Ammon's horn (tissue), 1 donor: ENCODE results near the gene OR2A42.
"Not testable (repeated sequence)": the region's sequence is repeated elsewhere in the genome, so short reads cannot be mapped to it uniquely, and the experiment has no call there.

Experiments used
- DNase-seq: peaks from one replicate; pipeline ENCODE4 v3.0.0-alpha.2; 2016; ENCODE audit warnings: low spot score

OR2A42 gene

DNA sequence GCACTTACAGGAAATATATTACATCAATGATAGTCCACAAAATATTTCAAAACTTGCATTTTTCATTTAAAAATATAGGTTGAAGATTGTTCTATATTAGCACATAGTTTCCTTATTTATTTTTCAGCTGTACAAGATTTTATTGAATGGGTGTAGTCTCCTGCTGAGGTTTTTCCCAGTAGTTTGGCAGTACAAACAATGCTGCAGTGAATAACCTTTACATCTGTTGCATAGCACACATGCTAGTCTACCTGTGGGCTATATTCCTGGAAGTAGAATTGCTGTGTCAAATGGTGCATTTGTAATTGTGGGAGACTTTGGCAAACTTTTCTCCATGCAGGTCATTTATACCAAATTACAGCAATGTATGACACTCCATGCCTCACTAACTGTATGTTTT is 18.9 kb downstream of the OR2A42 start:
- not testable (repeated sequence) for DNase-seq

DNA sequence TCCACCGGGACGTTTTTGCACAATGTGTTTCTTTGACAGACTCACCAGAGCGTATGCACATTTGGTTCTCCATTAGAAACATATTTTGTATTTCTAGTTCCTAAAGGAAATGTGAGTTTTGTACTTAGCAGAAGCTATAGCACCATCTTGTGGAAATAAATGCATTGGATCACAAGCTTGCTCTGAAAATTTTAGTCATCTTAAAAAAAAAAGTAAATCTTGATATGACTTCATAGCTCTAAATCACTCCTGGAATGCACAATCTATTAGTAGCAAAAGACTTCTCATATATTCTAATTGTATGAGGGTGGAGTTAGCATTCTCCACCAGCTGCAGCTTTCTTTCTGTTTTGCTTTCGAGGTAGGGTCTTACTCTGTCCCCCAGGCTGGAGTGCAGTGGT is 20.3 kb downstream of the OR2A42 start:
- not testable (repeated sequence) for DNase-seq

- not testable (repeated sequence) for DNase-seq
Observed at GRCh38 chr7:144218581-144218980, 20.8 kb downstream of the OR2A42 start.

- DNase-seq, result not testable (repeated sequence)
Observed at GRCh38 chr7:144217200-144217599, 22.2 kb downstream of the OR2A42 start.

DNA sequence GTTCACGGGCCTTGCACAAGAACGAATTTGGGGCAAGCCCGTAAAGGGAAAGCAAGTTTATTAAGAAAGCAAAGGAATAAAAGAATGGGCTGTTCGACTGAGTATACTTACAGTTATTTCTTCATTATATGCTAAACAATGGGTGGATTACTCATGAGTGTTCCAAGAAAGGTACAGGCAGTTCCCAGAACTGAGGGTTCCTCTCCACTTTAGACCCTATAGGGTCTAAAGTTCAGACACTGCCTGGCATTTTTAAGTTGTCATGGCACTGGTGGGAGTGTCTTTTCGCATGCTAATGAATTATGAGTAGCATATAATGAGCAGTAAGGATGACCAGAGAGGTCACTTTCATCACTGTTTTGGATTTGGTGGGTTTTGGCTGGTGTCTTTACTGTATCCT is 34.1 kb downstream of the OR2A42 start:
- not testable (repeated sequence) for DNase-seq

DNA sequence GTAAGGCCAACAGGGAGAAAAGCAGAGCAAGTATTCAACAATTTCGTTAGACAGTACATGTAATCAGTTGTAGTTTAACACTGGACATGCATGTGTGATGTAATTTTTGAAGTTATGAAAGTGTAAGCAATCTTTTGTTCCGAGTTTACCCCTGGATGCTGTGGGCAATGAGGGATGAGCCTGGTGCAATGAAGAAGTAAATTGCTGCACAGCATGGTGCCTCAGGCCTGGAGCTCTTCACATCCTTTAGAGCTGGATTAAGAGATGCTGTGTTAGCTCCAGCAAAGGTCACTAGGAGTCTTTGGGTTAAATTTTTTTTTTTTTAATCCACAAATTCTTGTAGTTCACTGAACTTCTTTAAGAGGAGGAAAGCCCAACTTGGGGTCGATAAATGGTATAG is 36.3 kb downstream of the OR2A42 start:
- not testable (repeated sequence) for DNase-seq

DNA sequence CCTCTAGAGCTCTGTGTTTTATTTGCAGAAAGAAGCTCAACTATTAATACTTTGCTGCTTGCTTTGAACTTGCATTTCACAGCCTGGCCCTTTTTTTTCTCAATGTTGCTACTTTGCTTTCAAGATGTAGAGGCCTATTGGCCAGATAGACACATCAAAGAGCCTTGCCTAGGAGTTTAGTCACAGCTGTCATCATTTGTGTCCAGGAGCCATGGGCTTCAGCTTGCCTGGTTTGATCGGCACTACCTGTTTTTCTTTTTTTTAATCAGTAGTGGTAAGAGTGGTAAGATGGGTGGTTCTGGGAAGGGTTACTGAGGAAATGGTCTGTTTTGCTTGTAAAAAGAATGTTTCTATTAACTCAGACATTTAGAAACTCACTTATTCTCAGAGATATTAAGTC is 37.4 kb downstream of the OR2A42 start:
- not testable (repeated sequence) for DNase-seq

DNA sequence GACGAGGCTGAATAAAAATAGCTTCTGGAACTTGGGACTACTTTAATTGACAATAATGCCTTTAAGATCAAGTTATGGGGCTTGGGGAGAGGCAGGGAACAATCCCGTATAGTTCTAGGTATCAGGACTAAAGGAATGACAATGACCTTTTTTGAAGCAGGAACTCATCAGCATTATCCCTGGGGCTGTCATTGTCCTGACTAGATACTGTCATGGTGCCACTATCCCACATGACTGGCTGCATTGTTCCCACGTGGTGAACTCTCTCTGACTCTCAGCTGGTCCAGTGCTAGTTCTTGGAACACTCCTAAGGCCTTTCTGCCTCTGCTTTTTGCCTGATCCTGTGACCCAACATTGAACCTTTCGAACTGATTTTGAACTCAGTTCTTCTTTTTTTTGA is 40.5 kb downstream of the OR2A42 start:
- not testable (repeated sequence) for DNase-seq

- DNase-seq, result not testable (repeated sequence)
Observed at GRCh38 chr7:144195212-144195872, 44.1 kb downstream of the OR2A42 start, which contains the start of gene ARHGEF35. TSS of gene ARHGEF35 (minus strand) at chr7:144195833. CDS start at chr7:144188383, 7,450 bp downstream.

GRCh38 chr7:144194453-144194852 is 45.0 kb downstream of the OR2A42 start:
- DNase-seq, result not testable (repeated sequence)

- not testable (repeated sequence) for DNase-seq
Observed at GRCh38 chr7:144193782-144194181, 45.6 kb downstream of the OR2A42 start.

- not testable (repeated sequence) for DNase-seq
Observed at GRCh38 chr7:144188578-144189171, 50.7 kb downstream of the OR2A42 start.

DNA sequence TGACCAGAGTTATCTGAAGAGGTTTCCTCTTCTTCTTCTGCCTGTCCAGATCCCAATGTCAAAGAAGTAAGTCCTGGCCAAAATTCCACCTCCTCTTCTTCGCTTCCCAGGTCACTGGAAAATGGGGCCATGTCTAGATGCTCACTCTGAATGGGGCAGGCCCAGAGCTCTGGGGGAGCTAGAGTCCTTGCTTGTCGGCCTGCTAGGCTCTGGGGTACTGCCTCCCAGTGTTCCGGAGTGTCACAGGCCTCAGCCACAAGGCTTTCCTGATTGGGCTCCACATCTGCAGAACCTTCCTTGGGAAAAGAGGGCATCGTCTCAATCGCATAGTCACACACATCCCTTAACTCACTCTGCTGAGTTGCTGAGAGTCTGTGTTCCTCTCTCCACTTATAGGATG is 51.6 kb downstream of the OR2A42 start:
- DNase-seq, result not testable (repeated sequence)

DNA sequence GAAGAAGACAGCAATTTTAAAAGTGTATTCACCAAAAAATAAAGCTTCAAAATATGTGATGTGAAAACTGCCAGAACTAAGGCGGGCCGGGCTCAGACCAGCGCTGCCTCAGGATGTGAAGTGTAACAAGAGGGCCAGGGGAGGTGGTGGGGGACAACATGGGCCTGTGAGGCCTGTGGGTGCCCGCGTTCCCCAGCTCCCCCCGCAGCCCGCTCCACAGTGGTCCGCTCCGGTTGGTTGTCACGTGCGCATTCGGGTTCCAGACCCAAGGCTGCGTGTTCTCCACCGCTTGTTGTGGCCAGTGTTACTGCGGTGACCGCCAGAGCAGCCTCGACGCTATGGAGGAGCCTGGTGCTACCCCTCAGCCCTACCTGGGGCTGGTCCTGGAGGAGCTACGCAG is 56.2 kb downstream of the OR2A42 start, which contains the start of gene CTAGE4:
Gene CTAGE4, plus strand, starts transcription at position 301 of the 400 bp plus-strand sequence. Its CDS starts 38 bp downstream, at position 339.
- DNase-seq, result not testable (repeated sequence)

- DNase-seq, result not testable (repeated sequence)
Observed at GRCh38 chr7:144179165-144179479, 60.3 kb downstream of the OR2A42 start.

DNA sequence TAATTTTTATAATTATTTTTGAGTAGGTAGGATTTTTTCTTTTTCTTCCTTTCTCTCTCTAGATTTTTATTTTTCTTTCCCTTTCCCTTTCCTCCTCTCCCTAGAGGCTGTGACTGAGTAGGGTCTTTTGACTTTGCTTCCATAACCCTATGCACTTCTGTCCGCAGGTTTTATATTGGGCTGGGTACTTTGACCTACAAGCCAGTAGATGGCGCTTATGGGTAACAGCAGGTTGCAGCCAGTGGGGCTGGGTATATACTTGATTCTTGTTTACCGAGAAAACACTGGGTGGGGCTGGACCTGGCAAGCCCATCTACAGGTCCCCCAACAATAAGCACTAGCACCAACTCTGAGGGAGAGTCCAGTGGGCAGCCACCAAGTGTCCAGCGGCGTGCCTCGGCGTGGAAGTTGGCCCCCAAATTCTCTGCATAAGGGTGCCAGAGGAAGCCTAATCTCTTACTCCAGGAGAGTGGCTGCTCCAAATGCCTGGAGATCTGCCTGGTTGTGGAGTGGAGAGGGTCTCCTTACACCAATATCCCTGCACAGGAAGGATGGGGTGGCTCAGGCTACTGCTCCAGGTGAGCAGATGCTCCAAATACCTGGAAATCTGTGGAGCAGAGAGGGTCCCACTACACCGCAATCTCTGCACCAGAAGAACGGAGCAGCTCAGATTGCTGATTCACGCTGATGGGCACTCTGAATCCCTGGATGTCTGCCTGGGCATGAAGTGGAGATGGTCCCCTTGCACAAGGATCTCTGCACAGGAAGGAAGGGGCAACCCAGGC is 60.8 kb downstream of the OR2A42 start:
- DNase-seq, result peak; percentile 4
